A673 (cell line): ENCODE measurements around the gene CCL11. TPM values are rescaled to one million over a fixed set of nuclear protein-coding genes. Genes with fewer than 3 reads are reported as not detected.

Source experiments
- BruUV-seq: library from RNA; stranded (reverse); fragments of 400-500 nt; replicated peaks from 2 replicates; lab custom pipeline; 2021; lab: Mats Ljungman, UMichigan
- CTCF ChIA-PET: fragments of 300-600 bp; sonication (Branson Sonifier 250); formaldehyde crosslinking; loops from one replicate; lab custom pipeline; 2022; ENCODE audit warnings: antibody characterized with exemption; lab: Charles Lee
- POLR2A ChIA-PET: fragments of 300-600 bp; sonication (Branson Sonifier 250); formaldehyde crosslinking; loops from one replicate; lab custom pipeline; 2022; ENCODE audit warnings: antibody characterized with exemption; ENCODE audit not compliant: low non-redundant PET; lab: Charles Lee
- DNase-seq: peaks from one replicate; pipeline ENCODE4 v3.0.0-alpha.2; 2015; ENCODE audit warnings: low spot score
- H3K27ac ChIP-seq: fragments of 200-600 bp; sonication (generic); 2 replicates; pipeline ENCODE4 v1.5.1; 2016; ENCODE audit warnings: mixed run types, low read depth, mild to moderate bottlenecking, mixed read lengths, antibody characterized with exemption, low read length; ENCODE audit not compliant: poor library complexity, severe bottlenecking
- H3K27me3 ChIP-seq: fragments of 200-600 bp; sonication (generic); replicated peaks from 2 replicates; pipeline ENCODE4 v1.6.1; 2017; ENCODE audit warnings: mixed run types, low read depth, mild to moderate bottlenecking, mixed read lengths, antibody characterized with exemption, low read length; ENCODE audit not compliant: insufficient read depth, poor library complexity
- H3K36me3 ChIP-seq: fragments of 200-600 bp; sonication (generic); 2 replicates; pipeline ENCODE4 v1.6.1; 2016; ENCODE audit warnings: mixed run types, mild to moderate bottlenecking, mixed read lengths, antibody characterized with exemption, low read length; ENCODE audit not compliant: insufficient read depth, poor library complexity, severe bottlenecking
- H3K4me1 ChIP-seq: fragments of 200-600 bp; sonication (generic); 2 replicates; pipeline ENCODE4 v1.6.1; 2017; ENCODE audit warnings: mixed run types, mild to moderate bottlenecking, mixed read lengths, antibody characterized with exemption, low read length; ENCODE audit not compliant: insufficient read depth, poor library complexity, severe bottlenecking
- H3K4me3 ChIP-seq: fragments of 200-600 bp; sonication (generic); 2 replicates; pipeline ENCODE4 v1.5.1; 2016; ENCODE audit warnings: low read depth, mixed run types, mild to moderate bottlenecking, mixed read lengths, low read length; ENCODE audit not compliant: poor library complexity, severe bottlenecking
- H3K9me3 ChIP-seq: fragments of 200-600 bp; sonication (generic); 2 replicates; pipeline ENCODE4 v1.6.1; 2016; ENCODE audit warnings: mixed run types, low read depth, mild to moderate bottlenecking, mixed read lengths, antibody characterized with exemption, low read length; ENCODE audit not compliant: poor library complexity, severe bottlenecking
- EZH2 ChIP-seq: fragments of 200-600 bp; sonication (generic); IDR thresholded peaks from 2 replicates; pipeline ENCODE4 v1.6.1; 2017; ENCODE audit warnings: borderline replicate concordance, low read depth, mild to moderate bottlenecking, mixed read lengths, antibody characterized with exemption, low read length; ENCODE audit not compliant: poor library complexity, severe bottlenecking
- intact Hi-C: fragments of 100-400 bp; cut with micrococcal nuclease; formaldehyde crosslinking; loops from one replicate; pipeline ENCODE4 v1.10.0; 2022; ENCODE audit not compliant: unreplicated experiment
- total RNA-seq: library from RNA; stranded (reverse); gene quantifications from 2 replicates; pipeline ENCODE4 v1.2.3, GENCODE V29; 2021
- TF ChIP-seq, protein P1 (sequence below): fragments of 300-800, 200-600 bp; sonication (generic); conservative IDR thresholded peaks from 2 replicates; pipeline ENCODE4 v1.5.1; 2017; ENCODE audit warnings: low read depth, mild to moderate bottlenecking, antibody characterized with exemption, low read length, moderate library complexity, mixed read lengths

CCL11 gene
- total RNA-seq, 1 experiment from 2014 or later = not detected

DNA sequence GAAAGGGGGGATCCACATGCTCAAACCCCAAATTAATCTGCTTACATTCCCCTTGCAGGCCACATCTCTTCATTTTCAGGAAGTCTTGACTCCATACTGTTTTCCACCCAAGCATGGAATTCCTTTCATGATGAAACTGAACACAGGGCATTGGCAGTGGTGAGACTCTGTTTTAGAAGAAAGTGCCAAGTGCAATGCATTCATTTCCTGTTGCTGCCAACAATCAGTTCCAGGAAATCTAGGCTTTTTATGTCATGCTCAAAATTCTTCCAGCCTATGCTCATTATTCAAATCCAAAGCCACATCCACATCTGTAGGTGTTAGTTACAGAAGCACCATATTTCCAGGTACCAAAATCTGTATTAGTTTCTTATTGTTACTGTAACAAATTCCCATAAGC, 26.4 kb upstream of the CCL11 start:
- POLR2A ChIA-PET = no interaction called here
- CTCF ChIA-PET = no interaction called here
- DNase-seq = no peak
- no peak for TF ChIP-seq EZH2
- TF ChIP-seq, protein P1, sequence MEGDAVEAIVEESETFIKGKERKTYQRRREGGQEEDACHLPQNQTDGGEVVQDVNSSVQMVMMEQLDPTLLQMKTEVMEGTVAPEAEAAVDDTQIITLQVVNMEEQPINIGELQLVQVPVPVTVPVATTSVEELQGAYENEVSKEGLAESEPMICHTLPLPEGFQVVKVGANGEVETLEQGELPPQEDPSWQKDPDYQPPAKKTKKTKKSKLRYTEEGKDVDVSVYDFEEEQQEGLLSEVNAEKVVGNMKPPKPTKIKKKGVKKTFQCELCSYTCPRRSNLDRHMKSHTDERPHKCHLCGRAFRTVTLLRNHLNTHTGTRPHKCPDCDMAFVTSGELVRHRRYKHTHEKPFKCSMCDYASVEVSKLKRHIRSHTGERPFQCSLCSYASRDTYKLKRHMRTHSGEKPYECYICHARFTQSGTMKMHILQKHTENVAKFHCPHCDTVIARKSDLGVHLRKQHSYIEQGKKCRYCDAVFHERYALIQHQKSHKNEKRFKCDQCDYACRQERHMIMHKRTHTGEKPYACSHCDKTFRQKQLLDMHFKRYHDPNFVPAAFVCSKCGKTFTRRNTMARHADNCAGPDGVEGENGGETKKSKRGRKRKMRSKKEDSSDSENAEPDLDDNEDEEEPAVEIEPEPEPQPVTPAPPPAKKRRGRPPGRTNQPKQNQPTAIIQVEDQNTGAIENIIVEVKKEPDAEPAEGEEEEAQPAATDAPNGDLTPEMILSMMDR = no peak
- no peaks in the 10 kb centered on the region for H3K36me3 ChIP-seq
- H3K27me3 ChIP-seq = no peaks in the 10 kb centered on the region
- H3K4me1 ChIP-seq = no peaks in the 10 kb centered on the region
- intact Hi-C loops = no loop called here
- H3K27ac ChIP-seq = no peak overlapping the region
- no TSS peak for BruUV-seq
- H3K4me3 ChIP-seq = no peak overlapping the region
- no peaks in the 10 kb centered on the region for H3K9me3 ChIP-seq

DNA sequence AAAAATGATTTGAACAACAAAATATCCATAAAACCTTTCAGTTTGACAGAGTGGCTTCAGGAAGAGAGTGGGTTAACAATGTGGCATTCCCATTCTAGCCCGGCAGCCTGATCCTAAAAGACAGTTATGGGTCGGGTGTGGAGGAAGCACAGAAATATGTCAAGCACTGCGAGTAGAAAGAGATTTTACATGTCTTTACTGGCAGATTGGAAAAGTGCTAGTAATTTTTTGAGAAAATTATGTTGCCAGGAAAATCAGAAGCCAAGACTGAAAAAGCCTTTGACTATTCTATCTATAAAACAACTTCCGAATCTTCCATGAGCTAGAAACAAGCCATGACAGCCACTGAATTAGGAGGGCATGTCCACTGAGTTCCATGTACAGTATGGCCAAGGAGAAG, 24.7 kb upstream of the CCL11 start:
- Histone ChIP-seq H3K27me3 (no peaks in the 10 kb centered on the region), H3K9me3 (no peaks in the 10 kb centered on the region), H3K27ac (no peak overlapping the region), H3K4me1 (no peaks in the 10 kb centered on the region), H3K36me3 (no peaks in the 10 kb centered on the region), H3K4me3 (no peak overlapping the region)
- DNase-seq = no peak
- intact Hi-C loops = no loop called here
- no TSS peak for BruUV-seq
- CTCF ChIA-PET = no interaction called here
- POLR2A ChIA-PET = no interaction called here
- TF ChIP-seq, protein P1 = no peak
- no peak for TF ChIP-seq EZH2

DNA sequence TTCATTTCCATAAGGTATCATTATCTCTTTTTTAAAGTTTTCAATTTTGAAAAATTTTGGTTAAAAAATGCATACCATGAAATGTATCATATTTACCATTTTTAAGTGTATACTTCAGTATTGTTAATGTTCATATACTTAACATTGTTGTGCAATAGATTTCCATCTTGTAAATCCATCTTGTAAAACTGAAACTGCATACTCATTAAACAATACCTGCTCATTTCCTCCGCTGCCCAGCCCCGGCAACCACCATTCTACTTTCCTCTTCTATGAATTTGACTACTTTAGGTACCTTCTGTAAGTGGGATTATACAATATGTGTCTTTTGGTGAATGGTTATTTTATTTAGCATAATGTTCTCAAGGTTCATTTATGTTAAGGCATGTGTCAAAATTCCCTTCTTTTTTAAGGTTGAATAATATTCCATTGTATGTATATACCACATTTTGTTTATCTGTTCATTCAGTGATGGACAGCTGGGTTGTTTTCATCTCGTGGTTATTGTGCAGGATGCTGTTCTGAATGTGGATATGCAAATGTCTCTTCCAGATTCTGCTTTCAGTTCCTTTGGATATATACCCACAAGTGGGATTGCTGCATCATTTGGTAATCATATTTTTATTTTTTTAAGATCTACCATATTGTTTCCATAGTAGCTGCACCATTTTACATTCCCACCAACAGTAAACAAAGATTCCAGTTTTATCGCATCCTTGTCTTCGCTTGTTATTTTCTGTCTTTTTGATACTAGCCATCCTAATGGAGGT, 23.8 kb upstream of the CCL11 start:
- Histone ChIP-seq H3K36me3 (no peaks in the 10 kb centered on the region), H3K4me1 (no peaks in the 10 kb centered on the region), H3K4me3 (no peak overlapping the region), H3K9me3 (no peaks in the 10 kb centered on the region), H3K27me3 (no peaks in the 10 kb centered on the region), H3K27ac (no peak overlapping the region)
- TF ChIP-seq, protein P1 = no peak
- no peak for TF ChIP-seq EZH2
- POLR2A ChIA-PET = no interaction called here
- no peak for DNase-seq
- CTCF ChIA-PET = no interaction called here
- BruUV-seq = no TSS peak
- intact Hi-C loops = no loop called here
